CD14-positive monocyte (primary cell): ENCODE data around the gene MEIS2. TPM values are rescaled to one million over a fixed set of nuclear protein-coding genes. Genes with fewer than 3 reads are reported as not detected.

Experiments used
- DNase-seq, 3 donors: peaks; one replicate each; pipeline ENCODE4 v3.0.0-alpha.2; 2011 to 2022
- H2AFZ ChIP-seq: 2 replicates; pipeline ENCODE4 v1.6.0; 2012; ENCODE audit warnings: mild to moderate bottlenecking, low read depth, low read length, inconsistent platforms; ENCODE audit not compliant: insufficient read depth, poor library complexity, severe bottlenecking
- H3K27ac ChIP-seq, 2 donors: 1 replicate in 1 of 2; 2 replicates in 1 of 2; pipeline ENCODE4 v1.5.1; 2012 to 2013; ENCODE audit warnings: low read length in 2 of 2, control low read depth in 1 of 2, inconsistent platforms in 1 of 2, low read depth in 1 of 2, mild to moderate bottlenecking in 1 of 2
- H3K27me3 ChIP-seq, 2 donors: one replicate each; pipeline versions ENCODE4 v1.6.0 to v1.6.1; 2011 to 2013; ENCODE audit warnings: low read length in 2 of 2; ENCODE audit not compliant: control insufficient read depth in 2 of 2, insufficient read depth in 2 of 2
- H3K36me3 ChIP-seq, 2 donors: replicated peaks in 1 of 2; 1 replicate in 1 of 2; 2 replicates in 1 of 2; pipeline versions ENCODE4 v1.5.1 to v1.6.1; 2012 to 2013; ENCODE audit warnings: low read length in 2 of 2, control low read depth in 1 of 2, inconsistent platforms in 1 of 2, mild to moderate bottlenecking in 1 of 2; ENCODE audit not compliant: insufficient read depth in 2 of 2, control insufficient read depth in 1 of 2
- H3K4me1 ChIP-seq, 2 donors: 1 replicate in 1 of 2; 2 replicates in 1 of 2; pipeline versions ENCODE4 v1.5.1 to v1.6.1; 2012 to 2013; ENCODE audit warnings: low read length in 2 of 2, control low read depth in 1 of 2, inconsistent platforms in 1 of 2, mild to moderate bottlenecking in 1 of 2, moderate library complexity in 1 of 2; ENCODE audit not compliant: insufficient read depth in 2 of 2, control insufficient read depth in 1 of 2
- H3K4me2 ChIP-seq: replicated peaks from 2 replicates; pipeline ENCODE3; 2012; ENCODE audit warnings: low read length, moderate library complexity, mild to moderate bottlenecking; ENCODE audit not compliant: poor library complexity, severe bottlenecking; ENCODE audit errors: extremely low read depth
- H3K4me3 ChIP-seq, 3 experiments: fragments of 200-600 bp in 1 of 3; sonication (generic) in 1 of 3; replicated peaks in 1 of 3; 1 replicate in 2 of 3; 2 replicates in 1 of 3; pipeline ENCODE4 v1.5.1; 2011 to 2013; ENCODE audit warnings: low read length in 3 of 3, mild to moderate bottlenecking in 3 of 3, control low read depth in 2 of 3, low read depth in 2 of 3, inconsistent platforms in 1 of 3, moderate library complexity in 1 of 3
- H3K79me2 ChIP-seq: 2 replicates; pipeline ENCODE4 v1.6.0; 2012; ENCODE audit warnings: mild to moderate bottlenecking, control low read depth, inconsistent platforms, low read length, moderate library complexity; ENCODE audit not compliant: insufficient read depth
- H3K9ac ChIP-seq: 2 replicates; pipeline ENCODE4 v1.6.0; 2017; ENCODE audit warnings: low read length, mild to moderate bottlenecking; ENCODE audit not compliant: insufficient read depth, poor library complexity, severe bottlenecking
- H3K9me3 ChIP-seq, 2 donors: replicated peaks in 1 of 2; 1 replicate in 1 of 2; 2 replicates in 1 of 2; pipeline versions ENCODE4 v1.5.1 to v1.6.1; 2012 to 2013; ENCODE audit warnings: low read length in 2 of 2, control low read depth in 1 of 2; ENCODE audit not compliant: control insufficient read depth in 1 of 2, insufficient read depth in 1 of 2
- H4K20me1 ChIP-seq: 2 replicates; pipeline ENCODE4 v1.6.0; 2012; ENCODE audit warnings: mild to moderate bottlenecking, low read length, control low read depth, moderate library complexity; ENCODE audit not compliant: insufficient read depth
- H3K27ac Mint-ChIP-seq, 7 donors: one replicate each; pipeline ENCODE4 v1.8.0; 2020; ENCODE audit warnings: mild to moderate bottlenecking in 7 of 7, mixed read lengths in 7 of 7, moderate library complexity in 6 of 7, inconsistent platforms in 2 of 7
- H3K27me3 Mint-ChIP-seq, 3 donors: one replicate each; pipeline ENCODE4 v1.8.0; 2021 to 2022; ENCODE audit warnings: low read depth in 3 of 3, mild to moderate bottlenecking in 3 of 3, mixed read lengths in 3 of 3, moderate library complexity in 3 of 3, inconsistent platforms in 1 of 3
- H3K36me3 Mint-ChIP-seq, 2 donors: one replicate each; pipeline ENCODE4 v1.8.0; 2020; ENCODE audit warnings: mixed read lengths in 2 of 2, inconsistent platforms in 1 of 2, mild to moderate bottlenecking in 1 of 2
- H3K4me1 Mint-ChIP-seq: one replicate; pipeline ENCODE4 v1.8.0; 2020; ENCODE audit warnings: mild to moderate bottlenecking, mixed read lengths
- H3K4me3 Mint-ChIP-seq, 2 donors: one replicate each; pipeline ENCODE4 v1.8.0; 2020; ENCODE audit warnings: mild to moderate bottlenecking in 2 of 2, mixed read lengths in 2 of 2, moderate library complexity in 1 of 2
- H3K9me3 Mint-ChIP-seq, 7 donors: one replicate each; pipeline ENCODE4 v1.8.0; 2020 to 2022; ENCODE audit warnings: mixed read lengths in 7 of 7, mild to moderate bottlenecking in 6 of 7, moderate library complexity in 6 of 7, inconsistent platforms in 2 of 7
- WGBS: methylation state at CpG from one replicate; pipeline ENCODE4 v1.1.5; 2013; ENCODE audit warnings: missing lambda C conversion rate; ENCODE audit not compliant: insufficient coverage; 5-methylcytosine and 5-hydroxymethylcytosine counted together
- intact Hi-C, 2 donors: fragments of 100-400 bp; cut with micrococcal nuclease; formaldehyde crosslinking; loops; one replicate each; pipeline versions ENCODE4 v1.15.0 to v1.15.1; 2023
- polyA plus RNA-seq, 3 donors: library from polyadenylated mRNA; depleted of rRNA in 1 of 3; unstranded in 2 of 3; stranded (reverse) in 1 of 3; fragments of 300-500 nt in 2 of 3; fragments of >200 nt in 1 of 3; fragmentation: Illumina TruSeq in 2 of 3; gene quantifications; 1 replicate in 2 of 3; 2 replicates in 1 of 3; pipeline ENCODE4 v1.2.3, GENCODE V29; 2012 to 2021
- TF ChIP-seq, protein P1 (sequence below): fragments of 200-600 bp; IDR thresholded peaks from one replicate; pipeline ENCODE4 v1.8.0; 2022; ENCODE audit warnings: antibody characterized with exemption, mild to moderate bottlenecking

MEIS2 gene
- polyA plus RNA-seq, 3 donors = not detected

DNA sequence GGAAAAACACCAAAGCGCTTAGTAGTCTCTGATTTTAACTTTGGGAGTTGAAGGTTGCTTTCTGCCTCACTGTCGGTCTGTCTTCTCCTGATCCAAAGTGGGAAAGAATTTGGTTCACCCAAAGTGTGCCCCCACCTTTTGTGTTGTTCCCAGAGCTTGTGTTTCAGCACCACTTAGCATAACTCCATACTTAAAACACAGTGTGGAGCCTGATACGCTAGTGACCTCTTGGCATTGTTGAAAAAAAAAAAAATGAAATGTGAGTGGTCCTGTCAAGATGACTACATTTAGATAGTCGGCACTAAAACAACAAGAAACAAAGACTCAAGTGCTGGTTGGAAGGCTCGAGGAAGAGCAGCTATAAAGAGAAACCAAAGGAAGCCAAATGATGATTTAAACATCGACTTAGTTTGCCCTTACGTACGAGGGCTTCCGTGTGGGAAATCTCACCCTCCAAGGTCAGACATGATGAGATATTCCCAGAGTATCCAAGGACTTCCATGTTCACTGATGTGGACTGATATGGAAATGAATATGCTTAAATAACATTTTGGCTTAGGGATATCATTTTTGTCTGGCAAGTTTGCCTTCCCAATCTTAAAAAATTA lies 178.8 kb downstream of the MEIS2 start:
- WGBS = 79% methylated on average over 3 of the region's 9 CpGs
- H3K4me1 Mint-ChIP-seq = no peaks in the 10 kb centered on the region
- H3K27me3 Mint-ChIP-seq = peaks cover 0 to 4% (median 0%) of the 10 kb centered on the region in 3 donors
- peaks cover 0 to 10% (median 5%) of the 10 kb centered on the region in 7 donors for H3K9me3 Mint-ChIP-seq
- intact Hi-C loops = no loop called here
- no peak overlapping the region for H3K4me3 Mint-ChIP-seq
- Histone ChIP-seq H3K9me3 (peaks cover 0 to 4% of the 10 kb centered on the region in 2 donors), H3K9ac (no peak overlapping the region), H3K4me1 (no peaks in the 10 kb centered on the region), H4K20me1 (no peaks in the 10 kb centered on the region), H3K4me2 (no peak overlapping the region), H3K79me2 (no peaks in the 10 kb centered on the region), H2AFZ (no peak overlapping the region), H3K27ac (no peak overlapping the region), H3K27me3 (no peaks in the 10 kb centered on the region), H3K4me3 (no peak overlapping the region), H3K36me3 (no peaks in the 10 kb centered on the region)
- no peak overlapping the region for H3K27ac Mint-ChIP-seq
- no peaks in the 10 kb centered on the region for H3K36me3 Mint-ChIP-seq
- no peak for DNase-seq
- TF ChIP-seq, protein P1, sequence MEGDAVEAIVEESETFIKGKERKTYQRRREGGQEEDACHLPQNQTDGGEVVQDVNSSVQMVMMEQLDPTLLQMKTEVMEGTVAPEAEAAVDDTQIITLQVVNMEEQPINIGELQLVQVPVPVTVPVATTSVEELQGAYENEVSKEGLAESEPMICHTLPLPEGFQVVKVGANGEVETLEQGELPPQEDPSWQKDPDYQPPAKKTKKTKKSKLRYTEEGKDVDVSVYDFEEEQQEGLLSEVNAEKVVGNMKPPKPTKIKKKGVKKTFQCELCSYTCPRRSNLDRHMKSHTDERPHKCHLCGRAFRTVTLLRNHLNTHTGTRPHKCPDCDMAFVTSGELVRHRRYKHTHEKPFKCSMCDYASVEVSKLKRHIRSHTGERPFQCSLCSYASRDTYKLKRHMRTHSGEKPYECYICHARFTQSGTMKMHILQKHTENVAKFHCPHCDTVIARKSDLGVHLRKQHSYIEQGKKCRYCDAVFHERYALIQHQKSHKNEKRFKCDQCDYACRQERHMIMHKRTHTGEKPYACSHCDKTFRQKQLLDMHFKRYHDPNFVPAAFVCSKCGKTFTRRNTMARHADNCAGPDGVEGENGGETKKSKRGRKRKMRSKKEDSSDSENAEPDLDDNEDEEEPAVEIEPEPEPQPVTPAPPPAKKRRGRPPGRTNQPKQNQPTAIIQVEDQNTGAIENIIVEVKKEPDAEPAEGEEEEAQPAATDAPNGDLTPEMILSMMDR = no peak

DNA sequence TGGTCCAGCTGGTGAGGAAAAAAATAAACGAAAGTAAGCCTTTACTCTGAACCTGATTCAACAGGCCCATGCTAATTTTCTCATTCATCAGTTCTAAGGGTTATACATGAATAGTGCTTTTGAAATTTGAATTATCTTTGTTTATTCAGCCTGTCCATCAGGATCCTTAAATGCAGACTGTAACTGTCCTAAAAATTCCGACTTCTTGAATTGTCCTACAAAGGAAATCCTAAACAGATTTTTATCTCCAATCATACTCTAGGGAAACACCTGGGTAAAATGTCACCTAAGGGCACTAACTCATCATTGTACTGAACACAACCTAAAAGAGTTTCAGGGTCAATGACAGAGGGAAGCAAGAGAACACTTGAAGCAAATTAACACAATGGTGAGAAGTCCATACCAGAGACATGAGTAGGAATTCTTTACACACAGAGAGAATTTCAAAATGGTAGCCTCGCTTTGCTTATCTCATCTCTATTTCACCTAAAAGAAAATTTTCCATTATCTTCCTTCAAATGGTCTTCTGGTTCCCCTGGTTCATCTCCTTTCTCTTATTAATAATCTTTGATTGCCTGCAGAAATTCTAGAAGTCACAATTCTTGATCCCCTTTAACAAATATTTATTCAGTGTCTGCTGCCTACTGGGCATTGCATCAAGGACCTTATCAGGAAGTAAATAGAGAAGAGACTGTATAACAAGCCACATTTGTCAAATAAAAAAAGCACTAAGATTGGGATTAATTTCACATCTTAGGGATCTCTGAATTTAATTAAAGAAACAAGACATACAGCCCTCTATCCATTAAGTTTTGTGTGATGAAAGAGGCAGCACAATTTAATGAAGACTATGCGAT lies 182.7 kb downstream of the MEIS2 start:
- H3K9me3 Mint-ChIP-seq = peaks cover 0 to 10% (median 7%) of the 10 kb centered on the region in 7 donors
- H2AFZ ChIP-seq = no peak overlapping the region
- peaks cover 0 to 1% (median 0%) of the 10 kb centered on the region in 3 donors for H3K27me3 Mint-ChIP-seq
- no peaks in the 10 kb centered on the region for H3K4me1 ChIP-seq
- no peaks in the 10 kb centered on the region for H3K79me2 ChIP-seq
- no peaks in the 10 kb centered on the region for H3K36me3 Mint-ChIP-seq
- H3K9ac ChIP-seq = no peak overlapping the region
- TF ChIP-seq, protein P1 = no peak
- DNase-seq = no peak
- H3K9me3 ChIP-seq = peaks cover 3 to 4% of the 10 kb centered on the region in 2 donors
- no peaks in the 10 kb centered on the region for H4K20me1 ChIP-seq
- H3K36me3 ChIP-seq = no peaks in the 10 kb centered on the region
- H3K4me2 ChIP-seq = no peak overlapping the region
- H3K4me3 Mint-ChIP-seq = no peak overlapping the region
- H3K4me1 Mint-ChIP-seq = no peaks in the 10 kb centered on the region
- 100% methylated on average over 1 of the region's 4 CpGs for WGBS
- intact Hi-C loops = no loop called here
- no peak overlapping the region for H3K4me3 ChIP-seq
- H3K27ac Mint-ChIP-seq = no peak overlapping the region
- no peaks in the 10 kb centered on the region for H3K27me3 ChIP-seq
- no peak overlapping the region for H3K27ac ChIP-seq
